Measurements from ENCODE around the gene RFX1.
"Not testable (repeated sequence)": the region's sequence is repeated elsewhere in the genome, so short reads cannot be mapped to it uniquely, and the experiment has no call there.

The RFX1 gene

GRCh38 chr19:14026652-14027192 lies 20.6 kb upstream of the RFX1 start:
- DNase-seq: not testable (repeated sequence)

- peak; percentile 30 for DNase-seq
Observed at GRCh38 chr19:14023404-14024235, 17.5 kb upstream of the RFX1 start.

GRCh38 chr19:14022469-14022868 lies 16.3 kb upstream of the RFX1 start:
- DNase-seq: no peak

GRCh38 chr19:14021474-14021873 lies 15.4 kb upstream of the RFX1 start:
- DNase-seq: no peak

- not testable (repeated sequence) for DNase-seq
Observed at GRCh38 chr19:14019739-14020138, 13.6 kb upstream of the RFX1 start.

GRCh38 chr19:14019100-14019499 lies 13.0 kb upstream of the RFX1 start:
- no peak for DNase-seq

GRCh38 chr19:14015524-14016035 lies 9.5 kb upstream of the RFX1 start:
- no peak for DNase-seq

- DNase-seq: no peak
Observed at GRCh38 chr19:14012378-14012915, 6.3 kb upstream of the RFX1 start.

GRCh38 chr19:14006766-14007562 lies 844 bp upstream of the RFX1 start:
- DNase-seq: no peak

GRCh38 chr19:14005349-14006084 lies 603 bp downstream of the RFX1 start:
- DNase-seq: peak; percentile 92

- DNase-seq: no peak
Observed at GRCh38 chr19:14004619-14005348, 1.3 kb downstream of the RFX1 start.

GRCh38 chr19:14003251-14004055 lies 2.7 kb downstream of the RFX1 start:
- DNase-seq: no peak

- DNase-seq: no peak
Observed at GRCh38 chr19:14002571-14003250, 3.4 kb downstream of the RFX1 start.

GRCh38 chr19:14000691-14001375 lies 5.3 kb downstream of the RFX1 start:
- no peak for DNase-seq

- no peak for DNase-seq
Observed at GRCh38 chr19:13999085-13999484, 7.0 kb downstream of the RFX1 start.

GRCh38 chr19:13998426-13998825 lies 7.7 kb downstream of the RFX1 start:
- no peak for DNase-seq

GRCh38 chr19:13997631-13997962 lies 8.5 kb downstream of the RFX1 start:
- DNase-seq: no peak

- no peak for DNase-seq
Observed at GRCh38 chr19:13996928-13997630, 9.0 kb downstream of the RFX1 start.

Data from stimulated activated CD4-positive, alpha-beta T cell treated with anti-CD3 and anti-CD28 coated beads, Interleukin-1b, Interleukin-23, amount 100 ng/mL, for 48 hours (primary cell).